Stimulated activated CD8-positive, alpha-beta memory T cell treated with anti-CD3 and anti-CD28 coated beads, Interleukin-4, amount 100 ng/mL, for 4 hours (primary cell): ENCODE data around the gene NPHS1.
A peak's percentile ranks its signal among the peaks of the same experiment; 100 is the strongest.
"Not testable (repeated sequence)": the region's sequence is repeated elsewhere in the genome, so short reads cannot be mapped to it uniquely, and the experiment has no call there.

Experiments used
- DNase-seq, 2 donors: peaks; one replicate each; pipeline ENCODE4 v3.0.0-alpha.2; 2020; ENCODE audit warnings: low read depth in 2 of 2, low spot score in 1 of 2

NPHS1 gene

GRCh38 chr19:35852029-35852780 is at the start of gene NPHS1:
Gene NPHS1, minus strand, starts transcription at chr19:35852504. Its CDS starts 667 bp downstream, at chr19:35851837.
- no peak for DNase-seq

GRCh38 chr19:35901055-35901644 is 48.8 kb upstream of the NPHS1 start:
- DNase-seq = no peak

GRCh38 chr19:35899547-35900214 is 47.4 kb upstream of the NPHS1 start:
- peak; percentile 70 to 84 for DNase-seq

GRCh38 chr19:35898499-35898809 is 46.1 kb upstream of the NPHS1 start:
- no peak for DNase-seq

- no peak for DNase-seq
Observed at GRCh38 chr19:35897706-35898451, 45.6 kb upstream of the NPHS1 start.

- no peak for DNase-seq
Observed at GRCh38 chr19:35896643-35897040, 44.3 kb upstream of the NPHS1 start.

GRCh38 chr19:35895911-35896642 is 43.8 kb upstream of the NPHS1 start:
- DNase-seq = no peak

GRCh38 chr19:35894342-35894741 is 42.0 kb upstream of the NPHS1 start:
- no peak for DNase-seq

GRCh38 chr19:35891819-35892218 is 39.5 kb upstream of the NPHS1 start:
- not testable (repeated sequence) for DNase-seq

GRCh38 chr19:35890113-35890650 is 37.9 kb upstream of the NPHS1 start:
- no peak for DNase-seq

- DNase-seq = no peak
Observed at GRCh38 chr19:35889370-35890112, 37.2 kb upstream of the NPHS1 start.

- no peak for DNase-seq
Observed at GRCh38 chr19:35888398-35888797, 36.1 kb upstream of the NPHS1 start.

GRCh38 chr19:35887197-35887596 is 34.9 kb upstream of the NPHS1 start:
- DNase-seq = no peak

GRCh38 chr19:35885904-35886303 is 33.6 kb upstream of the NPHS1 start:
- no peak for DNase-seq

GRCh38 chr19:35885225-35885738 is 33.0 kb upstream of the NPHS1 start:
- DNase-seq = no peak

GRCh38 chr19:35883882-35884281 is 31.6 kb upstream of the NPHS1 start:
- no peak for DNase-seq

GRCh38 chr19:35882114-35882832 is 30.0 kb upstream of the NPHS1 start:
- no peak for DNase-seq

GRCh38 chr19:35879770-35880317 is 27.5 kb upstream of the NPHS1 start:
- DNase-seq = no peak

- no peak for DNase-seq
Observed at GRCh38 chr19:35879068-35879467, 26.8 kb upstream of the NPHS1 start.
